Ovary (tissue), 3 donors: Measurements from ENCODE around the gene FBXL5.

Experiments used
- CTCF ChIP-seq, 3 donors: fragments of 450-650 bp in 2 of 3; fragments of 200-600 bp in 1 of 3; IDR thresholded peaks; one replicate each; pipeline versions ENCODE4 v1.5.1 to v1.8.0; 2016 to 2022; ENCODE audit warnings: antibody characterized with exemption in 3 of 3, mild to moderate bottlenecking in 1 of 3
- EP300 ChIP-seq: sonication (generic); formaldehyde crosslinking; IDR thresholded peaks from one replicate; pipeline ENCODE4 v1.6.1; 2017; ENCODE audit warnings: antibody characterized with exemption
- POLR2A ChIP-seq: fragments of 450-650 bp; IDR thresholded peaks from one replicate; pipeline ENCODE4 v1.6.1; 2017; ENCODE audit warnings: antibody characterized with exemption, mild to moderate bottlenecking, moderate library complexity
- donor health status: DM: no; HTN: no; CAD: no.

GRCh38 chr4:15636818-15637217, 18.3 kb downstream of the FBXL5 start:
- TF ChIP-seq EP300 (no peak), CTCF (IDR thresholded peaks at IDR 0.05) (no peak), POLR2A (no peak)
